Activated CD4-positive, alpha-beta T cell treated with anti-CD3 and anti-CD28 coated beads for 36 hours (primary cell): ENCODE results near the gene FABP1. TPM values are rescaled to one million over a fixed set of nuclear protein-coding genes. Genes with fewer than 3 reads are reported as not detected.

Experiments used
- ATAC-seq: fragments of 200-7000 bp; cut with Tn5 transposase; one replicate; pipeline ENCODE4 v1.10.0; 2021; ENCODE audit warnings: mild to moderate bottlenecking, moderate library complexity
- CTCF ChIA-PET: fragments of 350-600 bp; sonication (Branson Sonifier 250); formaldehyde crosslinking; loops from one replicate; lab custom pipeline; 2021; ENCODE audit warnings: antibody characterized with exemption; lab: Charles Lee
- POLR2A ChIA-PET: fragments of 350-600 bp; sonication (Branson Sonifier 250); formaldehyde crosslinking; loops from one replicate; lab custom pipeline; 2021; ENCODE audit warnings: antibody characterized with exemption, inconsistent platforms; lab: Charles Lee
- DNase-seq: peaks from one replicate; pipeline ENCODE4 v3.0.0-alpha.2; 2020
- H3K27ac Mint-ChIP-seq: one replicate; pipeline ENCODE4 v1.8.0; 2021; ENCODE audit warnings: mixed read lengths
- H3K27me3 Mint-ChIP-seq: one replicate; pipeline ENCODE4 v1.8.0; 2021; ENCODE audit warnings: mixed read lengths
- H3K36me3 Mint-ChIP-seq: one replicate; pipeline ENCODE4 v1.8.0; 2021; ENCODE audit warnings: low read depth, mixed read lengths
- H3K4me1 Mint-ChIP-seq: one replicate; pipeline ENCODE4 v1.8.0; 2021; ENCODE audit warnings: mixed read lengths
- H3K4me3 Mint-ChIP-seq: one replicate; pipeline ENCODE4 v1.8.0; 2021; ENCODE audit warnings: mild to moderate bottlenecking, moderate library complexity, mixed read lengths
- H3K9me3 Mint-ChIP-seq: one replicate; pipeline ENCODE4 v1.8.0; 2021; ENCODE audit warnings: low read depth, mixed read lengths
- intact Hi-C, 2 experiments: fragments of 100-400 bp; cut with DNase I in 1 of 2; cut with micrococcal nuclease in 1 of 2; formaldehyde crosslinking; loops; one replicate each; pipeline versions ENCODE4 v1.14.2 to v1.15.1; 2022 to 2024; cut with DNase I, micrococcal nuclease
- microRNA-seq: library from miRNA; unstranded; fragments of <30 nt; microRNA quantifications from one replicate; pipeline ENCODE4 v1.2.0, GENCODE V29; 2021; ENCODE audit warnings: borderline replicate concordance
- total RNA-seq, 2 experiments: library from RNA; stranded (reverse); gene quantifications; one replicate each; pipeline ENCODE4 v1.2.3, GENCODE V29; 2021

Gene FABP1
- total RNA-seq, 2 experiments from 2014 or later = not detected

- no peaks in the 10 kb centered on the region for H3K36me3 Mint-ChIP-seq
- no peak overlapping the region for H3K4me3 Mint-ChIP-seq
- DNase-seq (no peak), ATAC-seq (no peak)
- ChIA-PET CTCF (interaction anchor here (2.0 kb wide), 1 partner anchor 17 kb away, joined by 9 read pairs; no protein-coding TSS in a partner anchor), POLR2A (no interaction called here)
- no peak overlapping the region for H3K27ac Mint-ChIP-seq
- intact Hi-C loops = no loop called here
- no peaks in the 10 kb centered on the region for H3K27me3 Mint-ChIP-seq
- no peaks in the 10 kb centered on the region for H3K9me3 Mint-ChIP-seq
- H3K4me1 Mint-ChIP-seq = no peaks in the 10 kb centered on the region
Observed at GRCh38 chr2:88077080-88077479, 50.8 kb downstream of the FABP1 start.

GRCh38 chr2:88074854-88075292, 53.0 kb downstream of the FABP1 start:
- H3K4me1 Mint-ChIP-seq = no peaks in the 10 kb centered on the region
- H3K27me3 Mint-ChIP-seq = no peaks in the 10 kb centered on the region
- no peaks in the 10 kb centered on the region for H3K9me3 Mint-ChIP-seq
- intact Hi-C loops = no loop called here
- H3K4me3 Mint-ChIP-seq = no peak overlapping the region
- no peaks in the 10 kb centered on the region for H3K36me3 Mint-ChIP-seq
- no peak for ATAC-seq
- ChIA-PET CTCF (interaction anchor here (0.7 to 2.2 kb wide), 2 partner anchors 14 to 18 kb away, joined by 3 to 6 read pairs; no protein-coding TSS in a partner anchor), POLR2A (no interaction called here)
- no peak overlapping the region for H3K27ac Mint-ChIP-seq
- DNase-seq = no peak

- Mint-ChIP-seq H3K4me3 (no peak overlapping the region), H3K4me1 (no peaks in the 10 kb centered on the region), H3K27me3 (no peaks in the 10 kb centered on the region), H3K27ac (no peak overlapping the region), H3K9me3 (no peaks in the 10 kb centered on the region), H3K36me3 (no peaks in the 10 kb centered on the region)
- ATAC-seq (no peak), DNase-seq (no peak)
- ChIA-PET CTCF (interaction anchor here (2.2 kb wide), 1 partner anchor 13 kb away, joined by 6 read pairs; no protein-coding TSS in a partner anchor), POLR2A (no interaction called here)
- intact Hi-C loops = no loop called here
Observed at GRCh38 chr2:88074150-88074549, 53.7 kb downstream of the FABP1 start.

Small RNA genes within 50 kb of the gene (microRNA-seq; reads per million reads assigned to microRNA genes)
- not detected for gene MIR4780

Other genes with a start within 250 kb of the FABP1 start
- 1 to 10 TPM; 1.7 to 8.5 TPM for gene RNU2-63P, start 111.5 kb downstream of the FABP1 start, total RNA-seq
- 10 to 100 TPM; 11.5 to 12.9 TPM for gene KRCC1, start 72.3 kb downstream of the FABP1 start, total RNA-seq
- not detected for gene SMYD1, start 60.2 kb downstream of the FABP1 start, total RNA-seq
- gene THNSL2, start 42.3 kb upstream of the FABP1 start, total RNA-seq = under 1 TPM; 0.26 to 0.71 TPM